ENCODE results near the gene ROR2. TPM values are rescaled to one million over a fixed set of nuclear protein-coding genes. Genes with fewer than 3 reads are reported as not detected.
"Not testable (repeated sequence)": the region's sequence is repeated elsewhere in the genome, so short reads cannot be mapped to it uniquely, and the experiment has no call there.

Gene ROR2
- total RNA-seq, 2 donors from 2014 or later: 0.07 to 0.10 TPM

DNA sequence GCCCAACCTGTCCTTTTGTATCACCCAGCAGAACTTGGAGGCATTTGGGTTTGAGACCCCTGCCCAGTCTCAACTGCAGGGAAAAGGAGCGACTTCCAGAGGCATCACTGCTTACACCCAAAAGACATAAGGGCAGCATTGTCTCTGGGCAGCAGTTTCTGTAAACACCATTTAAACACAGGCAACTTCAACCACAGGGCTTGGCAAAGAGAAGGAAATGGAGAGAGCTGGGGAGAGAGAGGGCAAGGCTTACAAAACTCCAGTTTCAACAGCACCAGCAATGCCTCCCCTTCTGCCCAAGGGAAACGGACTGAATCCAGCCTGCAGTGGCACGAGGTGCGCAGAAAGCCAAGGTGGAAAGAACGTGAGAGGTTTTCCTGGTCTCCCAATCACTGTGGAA lies 147.6 kb downstream of the ROR2 start:
- no peak for ATAC-seq (replicated peaks in 1 of 2)
- Mint-ChIP-seq H3K27me3 (ENCODE audit: low read depth) (peaks cover 5% of the 10 kb centered on the region), H3K4me3 (no peak overlapping the region), H3K36me3 (ENCODE audit: insufficient read depth in 2 of 2) (no peaks in the 10 kb centered on the region), H3K27ac (no peak overlapping the region), H3K9me3 (no peaks in the 10 kb centered on the region), H3K4me1 (ENCODE audit: low read depth) (peaks cover 8% of the 10 kb centered on the region)
- DNase-seq: no peak

DNA sequence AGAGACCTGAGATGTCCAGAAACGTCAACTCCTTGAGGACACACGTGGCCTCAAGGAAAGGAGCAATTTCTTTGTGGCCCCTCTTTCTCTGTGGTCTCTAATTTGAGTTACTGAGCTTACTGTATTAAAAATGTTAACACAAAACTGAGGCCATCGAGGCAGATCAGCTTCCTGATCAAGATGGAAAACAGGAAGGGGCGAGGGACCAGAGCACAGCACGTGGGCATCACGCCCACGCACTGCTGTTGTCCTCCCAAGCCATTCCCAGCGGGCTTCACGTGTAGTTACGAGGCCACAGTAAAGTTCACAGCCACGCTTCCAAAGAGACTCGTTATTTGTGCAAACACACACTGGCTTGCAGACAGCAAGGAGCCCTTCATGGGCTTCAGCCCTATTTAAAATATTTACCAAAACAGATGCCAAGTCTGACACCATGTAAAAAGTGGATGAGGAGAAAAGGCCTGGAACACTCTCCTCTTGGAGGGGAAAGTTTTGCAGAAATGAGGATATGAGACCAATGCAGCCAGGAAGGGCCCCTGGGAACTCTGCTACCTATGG lies 149.5 kb downstream of the ROR2 start:
- no peaks in the 10 kb centered on the region for H3K9me3 Mint-ChIP-seq
- H3K4me1 Mint-ChIP-seq (ENCODE audit: low read depth): peaks cover 8% of the 10 kb centered on the region
- no peaks in the 10 kb centered on the region for H3K36me3 Mint-ChIP-seq (ENCODE audit: insufficient read depth in 2 of 2)
- H3K4me3 Mint-ChIP-seq: no peak overlapping the region
- H3K27me3 Mint-ChIP-seq (ENCODE audit: low read depth): peaks cover 5% of the 10 kb centered on the region
- no peak for ATAC-seq (replicated peaks in 1 of 2)
- no peak overlapping the region for H3K27ac Mint-ChIP-seq
- DNase-seq: no peak

DNA sequence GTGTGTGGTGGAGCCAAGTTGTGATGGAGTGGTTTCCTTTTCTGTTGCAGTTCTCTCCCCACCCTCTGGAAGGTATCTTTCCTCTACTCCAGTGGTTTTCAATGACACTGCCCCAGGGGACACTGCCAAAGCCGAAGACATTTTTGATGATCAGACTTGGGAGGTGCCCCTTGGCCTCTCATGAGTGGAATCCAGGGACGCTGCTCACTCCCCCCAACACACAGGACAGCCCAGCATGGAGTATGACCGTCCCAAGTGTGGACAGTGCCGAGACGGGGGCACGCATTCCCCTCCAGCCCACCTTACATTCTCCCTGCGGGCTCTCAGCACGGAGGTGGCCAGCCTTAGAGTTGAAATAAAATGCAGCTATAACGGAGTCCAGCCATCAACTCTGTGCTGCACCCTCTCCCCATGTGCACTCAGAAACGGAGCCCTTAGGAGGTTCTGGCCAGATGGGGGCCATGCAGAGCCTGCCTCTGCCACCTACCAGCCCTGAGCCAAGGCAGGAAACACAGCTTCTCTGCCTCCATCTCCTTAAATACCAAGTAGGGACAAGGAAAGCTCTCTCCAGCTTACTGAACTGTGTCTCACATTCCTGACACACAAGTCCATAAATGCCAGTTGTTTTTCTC lies 150.8 kb downstream of the ROR2 start:
- Mint-ChIP-seq H3K27ac (no peak overlapping the region), H3K4me3 (peak overlapping the region in 1 of 2 donors; percentile 62), H3K9me3 (no peaks in the 10 kb centered on the region), H3K4me1 (ENCODE audit: low read depth) (peaks cover 8% of the 10 kb centered on the region), H3K27me3 (ENCODE audit: low read depth) (peaks cover 5% of the 10 kb centered on the region), H3K36me3 (ENCODE audit: insufficient read depth in 2 of 2) (no peaks in the 10 kb centered on the region)
- DNase-seq: no peak
- no peak for ATAC-seq (replicated peaks in 1 of 2)

- peak; percentile 22 to 30 for DNase-seq
- Mint-ChIP-seq H3K27ac (peak overlapping the region; percentile 58), H3K4me3 (peak overlapping the region in 1 of 2 donors; percentile 62)
- not testable (repeated sequence) for H3K9me3 Mint-ChIP-seq; H3K36me3 Mint-ChIP-seq (ENCODE audit: insufficient read depth in 2 of 2); H3K27me3 Mint-ChIP-seq (ENCODE audit: low read depth); H3K4me1 Mint-ChIP-seq (ENCODE audit: low read depth)
- ATAC-seq (replicated peaks in 1 of 2): peak; percentile 51 to 68
Measured at GRCh38 chr9:91798273-91799112, 151.5 kb downstream of the ROR2 start.

- not testable (repeated sequence) for H3K9me3 Mint-ChIP-seq; H3K4me3 Mint-ChIP-seq; H3K27ac Mint-ChIP-seq; H3K4me1 Mint-ChIP-seq (ENCODE audit: low read depth); DNase-seq; H3K36me3 Mint-ChIP-seq (ENCODE audit: insufficient read depth in 2 of 2); H3K27me3 Mint-ChIP-seq (ENCODE audit: low read depth); ATAC-seq (replicated peaks in 1 of 2)
Measured at GRCh38 chr9:91797517-91797916, 152.5 kb downstream of the ROR2 start.

DNA sequence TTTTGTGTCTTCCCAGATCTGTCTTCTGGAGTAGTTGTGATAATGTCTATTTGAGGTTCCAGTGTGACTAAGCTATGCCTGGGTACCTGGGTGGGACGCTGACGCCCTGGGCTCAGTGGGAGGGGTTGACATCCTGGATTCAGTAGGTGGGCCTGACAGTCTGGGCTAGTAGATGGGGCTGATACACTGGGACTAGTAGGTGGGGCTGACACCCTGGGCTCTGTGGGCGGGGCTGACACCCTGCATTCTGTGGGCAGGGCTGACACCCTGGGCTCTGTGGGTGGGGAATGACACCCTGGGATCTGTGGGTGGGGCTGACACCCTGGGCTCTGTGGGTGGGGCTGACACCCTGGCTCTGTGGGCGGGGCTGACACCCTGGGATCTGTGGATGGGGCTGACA lies 153.5 kb downstream of the ROR2 start:
- not testable (repeated sequence) for H3K27ac Mint-ChIP-seq; H3K9me3 Mint-ChIP-seq; H3K36me3 Mint-ChIP-seq (ENCODE audit: insufficient read depth in 2 of 2); H3K27me3 Mint-ChIP-seq (ENCODE audit: low read depth); H3K4me1 Mint-ChIP-seq (ENCODE audit: low read depth); H3K4me3 Mint-ChIP-seq
- peak; percentile 7 to 14 for DNase-seq
- peak; percentile 51 to 53 for ATAC-seq (replicated peaks in 1 of 2)

GRCh38 chr9:91795598-91796241 lies 154.3 kb downstream of the ROR2 start:
- ATAC-seq (replicated peaks in 1 of 2) (no peak), DNase-seq (no peak)
- Mint-ChIP-seq H3K4me3 (no peak overlapping the region), H3K36me3 (ENCODE audit: insufficient read depth in 2 of 2) (no peaks in the 10 kb centered on the region), H3K27ac (no peak overlapping the region), H3K9me3 (no peaks in the 10 kb centered on the region), H3K27me3 (ENCODE audit: low read depth) (peaks cover 5% of the 10 kb centered on the region), H3K4me1 (ENCODE audit: low read depth) (peaks cover 8% of the 10 kb centered on the region)

DNA sequence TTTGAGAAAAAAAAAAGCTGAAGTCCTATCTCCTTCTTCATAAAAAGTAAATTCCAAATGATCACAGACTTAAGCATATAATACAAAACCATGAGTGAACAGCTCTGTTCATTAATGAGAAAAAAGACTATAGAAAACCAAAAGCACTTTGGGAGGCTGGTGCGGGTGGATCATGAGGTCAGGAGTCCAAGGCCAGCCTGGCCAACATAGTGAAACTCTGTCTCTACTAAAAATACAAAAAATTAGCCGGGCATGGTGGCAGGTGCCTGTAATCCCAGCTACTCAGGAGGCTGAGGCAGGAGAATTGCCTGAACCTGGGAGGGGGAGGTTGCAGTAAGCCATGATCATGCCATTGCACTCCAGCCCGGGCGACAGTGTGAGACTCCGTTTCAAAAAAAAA lies 156.7 kb downstream of the ROR2 start:
- not testable (repeated sequence) for H3K27me3 Mint-ChIP-seq (ENCODE audit: low read depth); DNase-seq; H3K27ac Mint-ChIP-seq; H3K9me3 Mint-ChIP-seq; H3K4me3 Mint-ChIP-seq; H3K4me1 Mint-ChIP-seq (ENCODE audit: low read depth); H3K36me3 Mint-ChIP-seq (ENCODE audit: insufficient read depth in 2 of 2); ATAC-seq (replicated peaks in 1 of 2)

DNA sequence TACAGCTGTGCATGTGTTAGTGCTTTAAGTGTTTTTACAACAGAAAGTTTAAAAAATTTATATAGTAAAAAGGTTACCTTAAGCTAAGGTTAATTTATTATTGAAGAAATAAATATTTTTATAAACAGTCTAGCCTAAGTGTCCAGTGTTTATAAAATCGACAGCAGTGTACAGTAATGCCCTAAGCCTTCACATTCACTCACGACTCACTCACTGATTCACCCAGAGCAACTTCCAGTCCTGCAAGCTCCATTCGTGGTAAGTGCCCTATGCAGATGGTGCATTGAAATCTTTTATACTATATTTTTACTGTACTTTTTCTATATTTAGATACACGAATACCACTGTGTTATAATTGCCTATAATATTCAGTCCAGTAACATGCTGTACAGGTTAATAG lies 159.1 kb downstream of the ROR2 start:
- ATAC-seq (replicated peaks in 1 of 2) (no peak), DNase-seq (no peak)
- Mint-ChIP-seq H3K27me3 (ENCODE audit: low read depth) (no peaks in the 10 kb centered on the region), H3K9me3 (peaks cover 3% of the 10 kb centered on the region in 2 donors), H3K4me1 (ENCODE audit: low read depth) (no peaks in the 10 kb centered on the region), H3K4me3 (no peak overlapping the region), H3K27ac (no peak overlapping the region), H3K36me3 (ENCODE audit: insufficient read depth in 2 of 2) (no peaks in the 10 kb centered on the region)

- DNase-seq (no peak), ATAC-seq (replicated peaks in 1 of 2) (no peak)
- no peak overlapping the region for H3K27ac Mint-ChIP-seq
- H3K36me3 Mint-ChIP-seq (ENCODE audit: insufficient read depth in 2 of 2): no peaks in the 10 kb centered on the region
- no peak overlapping the region for H3K4me3 Mint-ChIP-seq
- H3K27me3 Mint-ChIP-seq (ENCODE audit: low read depth): peaks cover 7% of the 10 kb centered on the region
- H3K9me3 Mint-ChIP-seq: peaks cover 3% of the 10 kb centered on the region in 2 donors
- H3K4me1 Mint-ChIP-seq (ENCODE audit: low read depth): no peaks in the 10 kb centered on the region
Measured at GRCh38 chr9:91789941-91790340, 160.1 kb downstream of the ROR2 start.

GRCh38 chr9:91787931-91788330 lies 162.1 kb downstream of the ROR2 start:
- Mint-ChIP-seq H3K27ac (no peak overlapping the region), H3K9me3 (peaks cover 3% of the 10 kb centered on the region in 2 donors), H3K27me3 (ENCODE audit: low read depth) (peaks cover 12% of the 10 kb centered on the region), H3K36me3 (ENCODE audit: insufficient read depth in 2 of 2) (no peaks in the 10 kb centered on the region), H3K4me1 (ENCODE audit: low read depth) (no peaks in the 10 kb centered on the region), H3K4me3 (no peak overlapping the region)
- no peak for DNase-seq
- ATAC-seq (replicated peaks in 1 of 2): no peak

DNA sequence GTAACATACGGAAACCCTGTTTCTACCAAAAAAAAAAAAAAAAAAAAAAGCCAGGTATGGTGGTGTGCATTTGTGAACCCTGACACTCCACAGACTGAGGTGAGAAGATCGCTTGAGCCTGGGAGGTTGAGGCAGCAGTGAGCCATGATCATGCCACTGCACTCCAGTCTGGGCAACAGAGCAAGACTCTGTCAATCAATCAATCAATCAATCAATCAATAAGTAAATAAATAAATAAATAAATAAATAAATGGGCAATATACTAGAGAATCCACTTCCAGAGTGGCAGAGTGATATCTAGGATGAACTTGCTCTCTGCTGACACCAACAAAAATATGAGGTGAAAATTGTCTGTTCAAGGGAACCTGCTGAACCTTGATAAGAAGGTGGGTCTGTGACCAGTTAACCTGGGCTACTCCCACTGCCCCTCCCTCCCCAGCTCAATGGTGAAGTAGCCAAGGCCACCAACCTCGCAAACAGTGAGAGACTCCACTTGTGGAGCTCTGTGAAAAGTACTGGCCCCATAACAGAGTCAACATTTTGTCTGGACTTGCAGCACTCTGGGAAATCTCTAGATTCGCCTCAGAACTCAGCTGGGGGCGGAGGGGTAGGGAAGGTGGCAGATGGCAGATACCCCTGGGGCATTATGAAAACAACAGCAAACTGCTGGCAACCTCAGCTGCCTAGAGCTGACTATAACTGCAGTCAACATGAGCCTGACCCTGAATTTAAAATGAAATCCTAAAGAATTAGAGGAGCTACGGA lies 163.7 kb downstream of the ROR2 start:
- Mint-ChIP-seq H3K27me3 (ENCODE audit: low read depth) (peaks cover 12% of the 10 kb centered on the region), H3K9me3 (peaks cover 3% of the 10 kb centered on the region in 2 donors), H3K27ac (no peak overlapping the region)

GRCh38 chr9:91785447-91785842 lies 164.6 kb downstream of the ROR2 start:
- DNase-seq: no peak
- H3K4me3 Mint-ChIP-seq: no peak overlapping the region
- H3K27me3 Mint-ChIP-seq (ENCODE audit: low read depth): peaks cover 15% of the 10 kb centered on the region
- no peaks in the 10 kb centered on the region for H3K36me3 Mint-ChIP-seq (ENCODE audit: insufficient read depth in 2 of 2)
- H3K9me3 Mint-ChIP-seq: peaks cover 3% of the 10 kb centered on the region in 2 donors
- H3K4me1 Mint-ChIP-seq (ENCODE audit: low read depth): no peaks in the 10 kb centered on the region
- H3K27ac Mint-ChIP-seq: no peak overlapping the region
- no peak for ATAC-seq (replicated peaks in 1 of 2)

More for the DNA sequence above, 163.7 kb downstream of the ROR2 start:
- DNase-seq: no peak
- no peak overlapping the region for H3K4me3 Mint-ChIP-seq
- H3K36me3 Mint-ChIP-seq (ENCODE audit: insufficient read depth in 2 of 2): no peaks in the 10 kb centered on the region
- no peak for ATAC-seq (replicated peaks in 1 of 2)
- H3K4me1 Mint-ChIP-seq (ENCODE audit: low read depth): no peaks in the 10 kb centered on the region

All from activated T-cell treated with anti-CD3 and anti-CD28 coated beads, Interleukin-2, amount 50 U/mL, for 72 hours (primary cell).